ENCODE results near the gene SDK1.

SDK1 gene

DNA sequence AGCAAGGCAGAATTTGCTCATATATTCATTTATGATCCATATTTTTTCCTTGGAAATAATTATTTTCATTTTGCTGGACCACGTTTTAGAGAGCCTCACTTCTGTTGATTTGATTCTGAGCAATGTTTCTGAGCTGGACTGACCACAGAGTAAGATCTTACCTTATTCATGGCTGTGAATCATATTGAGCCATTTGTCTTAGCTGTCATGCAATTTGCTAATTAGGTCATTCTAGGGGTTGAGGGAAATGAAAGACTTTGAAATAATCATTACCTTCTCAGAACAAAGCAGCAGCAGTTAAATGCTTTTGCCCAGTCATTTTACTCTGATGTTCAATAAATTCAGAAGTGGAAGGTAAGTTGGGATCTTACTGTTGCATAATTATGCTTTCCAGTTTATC, 251.4 kb downstream of the SDK1 start (continued):
- TF ChIP-seq BCL6B (tag by site-specific recombination; IDR thresholded peaks at IDR 0.05) (no peak), ZNF48 (tag by site-specific recombination; IDR thresholded peaks at IDR 0.05) (no peak), ZBTB1 (tag by site-specific recombination; IDR thresholded peaks at IDR 0.05) (no peak), ZNF146 (tag by site-specific recombination; IDR thresholded peaks at IDR 0.05) (no peak)

- ChIA-PET POLR2A (no interaction called here), CTCF (interaction anchor here (0.6 kb wide), 1 partner anchor 15 kb away, joined by 3 read pairs; no protein-coding TSS in a partner anchor)
- peaks cover 7% of the 10 kb centered on the region for H3K4me1 ChIP-seq (ENCODE audit: control insufficient read depth, insufficient read depth, low read length)
- no peaks in the 10 kb centered on the region for H3K9me3 ChIP-seq (ENCODE audit: control insufficient read depth, insufficient read depth, low read depth, low read length)
- no peaks in the 10 kb centered on the region for H3K36me3 ChIP-seq (ENCODE audit: control insufficient read depth in 2 of 2, insufficient read depth in 1 of 2, low read length in 2 of 2)
- H3K27ac ChIP-seq (ENCODE audit: extremely low read depth, low read depth, low read length), result no peak overlapping the region
- TF ChIP-seq ZNF157 (tag by site-specific recombination; IDR thresholded peaks at IDR 0.05) (no peak), GLI4 (tag by site-specific recombination; IDR thresholded peaks at IDR 0.05) (no peak), IKZF3 (tag by site-specific recombination; IDR thresholded peaks at IDR 0.05) (no peak)
- H3K4me3 ChIP-seq (ENCODE audit: low read depth, low read length), result no peak overlapping the region
Observed at GRCh38 chr7:3558400-3558799, 257.3 kb downstream of the SDK1 start.

DNA sequence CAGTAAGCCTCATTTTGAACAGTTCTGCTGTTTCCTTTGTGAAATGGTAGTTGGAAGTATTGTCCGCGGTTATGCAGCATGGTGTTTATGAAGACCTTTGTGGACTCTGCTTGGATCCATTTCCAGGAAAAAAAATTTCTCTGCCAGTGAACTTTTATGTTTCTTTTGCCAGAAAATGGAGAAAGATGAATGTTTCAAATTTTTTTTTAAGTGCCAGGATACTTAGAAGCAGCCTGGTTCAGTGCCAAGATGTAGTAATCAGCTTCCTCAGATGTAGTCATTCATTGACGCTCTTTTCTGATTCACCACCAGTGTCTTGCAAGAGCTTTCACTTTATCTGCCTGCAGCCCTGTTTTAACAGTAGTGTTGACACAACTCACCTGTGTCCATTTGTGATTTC, 258.2 kb downstream of the SDK1 start:
- ChIA-PET CTCF (interaction anchor here (0.6 kb wide), 1 partner anchor 258 kb away, joined by 3 read pairs; no protein-coding TSS in a partner anchor), POLR2A (no interaction called here)
- Histone ChIP-seq H3K9me3 (ENCODE audit: control insufficient read depth, insufficient read depth, low read depth, low read length) (no peaks in the 10 kb centered on the region), H3K27ac (ENCODE audit: extremely low read depth, low read depth, low read length) (no peak overlapping the region), H3K36me3 (ENCODE audit: control insufficient read depth in 2 of 2, insufficient read depth in 1 of 2, low read length in 2 of 2) (no peaks in the 10 kb centered on the region), H3K4me1 (ENCODE audit: control insufficient read depth, insufficient read depth, low read length) (peaks cover 7% of the 10 kb centered on the region), H3K4me3 (ENCODE audit: low read depth, low read length) (no peak overlapping the region)
- TF ChIP-seq, protein P1, sequence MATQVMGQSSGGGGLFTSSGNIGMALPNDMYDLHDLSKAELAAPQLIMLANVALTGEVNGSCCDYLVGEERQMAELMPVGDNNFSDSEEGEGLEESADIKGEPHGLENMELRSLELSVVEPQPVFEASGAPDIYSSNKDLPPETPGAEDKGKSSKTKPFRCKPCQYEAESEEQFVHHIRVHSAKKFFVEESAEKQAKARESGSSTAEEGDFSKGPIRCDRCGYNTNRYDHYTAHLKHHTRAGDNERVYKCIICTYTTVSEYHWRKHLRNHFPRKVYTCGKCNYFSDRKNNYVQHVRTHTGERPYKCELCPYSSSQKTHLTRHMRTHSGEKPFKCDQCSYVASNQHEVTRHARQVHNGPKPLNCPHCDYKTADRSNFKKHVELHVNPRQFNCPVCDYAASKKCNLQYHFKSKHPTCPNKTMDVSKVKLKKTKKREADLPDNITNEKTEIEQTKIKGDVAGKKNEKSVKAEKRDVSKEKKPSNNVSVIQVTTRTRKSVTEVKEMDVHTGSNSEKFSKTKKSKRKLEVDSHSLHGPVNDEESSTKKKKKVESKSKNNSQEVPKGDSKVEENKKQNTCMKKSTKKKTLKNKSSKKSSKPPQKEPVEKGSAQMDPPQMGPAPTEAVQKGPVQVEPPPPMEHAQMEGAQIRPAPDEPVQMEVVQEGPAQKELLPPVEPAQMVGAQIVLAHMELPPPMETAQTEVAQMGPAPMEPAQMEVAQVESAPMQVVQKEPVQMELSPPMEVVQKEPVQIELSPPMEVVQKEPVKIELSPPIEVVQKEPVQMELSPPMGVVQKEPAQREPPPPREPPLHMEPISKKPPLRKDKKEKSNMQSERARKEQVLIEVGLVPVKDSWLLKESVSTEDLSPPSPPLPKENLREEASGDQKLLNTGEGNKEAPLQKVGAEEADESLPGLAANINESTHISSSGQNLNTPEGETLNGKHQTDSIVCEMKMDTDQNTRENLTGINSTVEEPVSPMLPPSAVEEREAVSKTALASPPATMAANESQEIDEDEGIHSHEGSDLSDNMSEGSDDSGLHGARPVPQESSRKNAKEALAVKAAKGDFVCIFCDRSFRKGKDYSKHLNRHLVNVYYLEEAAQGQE (tag by site-specific recombination; IDR thresholded peaks at IDR 0.05), result no peak
- TF ChIP-seq ZEB2 (tag by site-specific recombination; IDR thresholded peaks at IDR 0.05), result no peak
- no peak for TF ChIP-seq ZNF624 (tag by site-specific recombination; IDR thresholded peaks at IDR 0.05)
- TF ChIP-seq ZNF629 (tag by site-specific recombination; IDR thresholded peaks at IDR 0.05), result no peak
- TF ChIP-seq TRIM28 (IDR thresholded peaks at IDR 0.05; ENCODE audit: borderline replicate concordance, low read length), result no peak
- TF ChIP-seq, protein P2, sequence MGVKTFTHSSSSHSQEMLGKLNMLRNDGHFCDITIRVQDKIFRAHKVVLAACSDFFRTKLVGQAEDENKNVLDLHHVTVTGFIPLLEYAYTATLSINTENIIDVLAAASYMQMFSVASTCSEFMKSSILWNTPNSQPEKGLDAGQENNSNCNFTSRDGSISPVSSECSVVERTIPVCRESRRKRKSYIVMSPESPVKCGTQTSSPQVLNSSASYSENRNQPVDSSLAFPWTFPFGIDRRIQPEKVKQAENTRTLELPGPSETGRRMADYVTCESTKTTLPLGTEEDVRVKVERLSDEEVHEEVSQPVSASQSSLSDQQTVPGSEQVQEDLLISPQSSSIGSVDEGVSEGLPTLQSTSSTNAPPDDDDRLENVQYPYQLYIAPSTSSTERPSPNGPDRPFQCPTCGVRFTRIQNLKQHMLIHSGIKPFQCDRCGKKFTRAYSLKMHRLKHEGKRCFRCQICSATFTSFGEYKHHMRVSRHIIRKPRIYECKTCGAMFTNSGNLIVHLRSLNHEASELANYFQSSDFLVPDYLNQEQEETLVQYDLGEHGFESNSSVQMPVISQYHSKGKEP (tag by site-specific recombination; IDR thresholded peaks at IDR 0.05), result no peak
- no peak for TF ChIP-seq HOXD13 (CRISPR knock-in tag; IDR thresholded peaks at IDR 0.05; ENCODE audit: borderline replicate concordance)
- TF ChIP-seq, protein P3, sequence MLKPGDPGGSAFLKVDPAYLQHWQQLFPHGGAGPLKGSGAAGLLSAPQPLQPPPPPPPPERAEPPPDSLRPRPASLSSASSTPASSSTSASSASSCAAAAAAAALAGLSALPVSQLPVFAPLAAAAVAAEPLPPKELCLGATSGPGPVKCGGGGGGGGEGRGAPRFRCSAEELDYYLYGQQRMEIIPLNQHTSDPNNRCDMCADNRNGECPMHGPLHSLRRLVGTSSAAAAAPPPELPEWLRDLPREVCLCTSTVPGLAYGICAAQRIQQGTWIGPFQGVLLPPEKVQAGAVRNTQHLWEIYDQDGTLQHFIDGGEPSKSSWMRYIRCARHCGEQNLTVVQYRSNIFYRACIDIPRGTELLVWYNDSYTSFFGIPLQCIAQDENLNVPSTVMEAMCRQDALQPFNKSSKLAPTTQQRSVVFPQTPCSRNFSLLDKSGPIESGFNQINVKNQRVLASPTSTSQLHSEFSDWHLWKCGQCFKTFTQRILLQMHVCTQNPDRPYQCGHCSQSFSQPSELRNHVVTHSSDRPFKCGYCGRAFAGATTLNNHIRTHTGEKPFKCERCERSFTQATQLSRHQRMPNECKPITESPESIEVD (tag by site-specific recombination; IDR thresholded peaks at IDR 0.05), result no peak
- TF ChIP-seq ZFP3 (tag by site-specific recombination; IDR thresholded peaks at IDR 0.05; ENCODE audit: low read depth), result no peak
- no peak for TF ChIP-seq SETDB1 (IDR thresholded peaks at IDR 0.05; ENCODE audit: insufficient read length, low read length)
- TF ChIP-seq ZNF449 (tag by site-specific recombination; IDR thresholded peaks at IDR 0.05), result no peak
- no peak for TF ChIP-seq ZBTB6 (tag by site-specific recombination; IDR thresholded peaks at IDR 0.05)
- no peak for TF ChIP-seq ZNF366 (tag by site-specific recombination; conservative IDR thresholded peaks at IDR 0.05)
- TF ChIP-seq ZSCAN16 (tag by site-specific recombination; IDR thresholded peaks at IDR 0.05), result no peak
- TF ChIP-seq ZNF830 (tag by site-specific recombination; IDR thresholded peaks at IDR 0.05; ENCODE audit: low read depth), result no peak
- TF ChIP-seq ZNF138 (tag by site-specific recombination; IDR thresholded peaks at IDR 0.05; ENCODE audit: borderline replicate concordance), result no peak
- TF ChIP-seq ZNF677 (tag by site-specific recombination; IDR thresholded peaks at IDR 0.05), result no peak

Data from HEK293 (cell line).